CD8-positive, alpha-beta memory T cell (primary cell): Measurements from ENCODE around the gene KCNJ8. TPM values are rescaled to one million over a fixed set of nuclear protein-coding genes. Genes with fewer than 3 reads are reported as not detected.

Source experiments
- CTCF ChIA-PET: fragments of 350-600 bp; sonication (Branson Sonifier 250); formaldehyde crosslinking; loops from one replicate; lab custom pipeline; 2021; ENCODE audit warnings: antibody characterized with exemption; lab: Charles Lee
- POLR2A ChIA-PET: fragments of 350-600 bp; sonication (Branson Sonifier 250); formaldehyde crosslinking; loops from one replicate; lab custom pipeline; 2021; ENCODE audit warnings: antibody characterized with exemption; lab: Charles Lee
- DNase-seq, 5 donors: peaks; one replicate each; pipeline versions ENCODE4 v3.0.0 to v3.0.0-alpha.2; 2020 to 2022; ENCODE audit warnings: mixed read lengths in 1 of 5
- H3K27ac ChIP-seq: one replicate; pipeline ENCODE4 v1.7.0; 2013; ENCODE audit warnings: low read depth, mild to moderate bottlenecking, low read length, moderate library complexity
- H3K27me3 ChIP-seq: 2 replicates; pipeline ENCODE4 v1.7.0; 2013; ENCODE audit warnings: low read length, mild to moderate bottlenecking; ENCODE audit not compliant: insufficient read depth, poor library complexity, severe bottlenecking
- H3K36me3 ChIP-seq: 2 replicates; pipeline ENCODE4 v1.7.0; 2013; ENCODE audit warnings: mild to moderate bottlenecking, low read length, moderate library complexity; ENCODE audit not compliant: insufficient read depth
- H3K4me1 ChIP-seq: 2 replicates; pipeline ENCODE4 v1.7.0; 2013; ENCODE audit warnings: mild to moderate bottlenecking, low read length, moderate library complexity; ENCODE audit not compliant: insufficient read depth
- H3K4me3 ChIP-seq: 2 replicates; pipeline ENCODE4 v1.7.0; 2013; ENCODE audit warnings: mild to moderate bottlenecking, low read length
- H3K9me3 ChIP-seq: 2 replicates; pipeline ENCODE4 v1.7.0; 2013; ENCODE audit warnings: mild to moderate bottlenecking, low read length
- H3K27ac Mint-ChIP-seq, 8 donors: one replicate each; pipeline ENCODE4 v1.8.0; 2020 to 2021; ENCODE audit warnings: mixed read lengths in 8 of 8, mild to moderate bottlenecking in 6 of 8, inconsistent platforms in 3 of 8, moderate library complexity in 3 of 8
- H3K27me3 Mint-ChIP-seq, 2 donors: one replicate each; pipeline ENCODE4 v1.8.0; 2020 to 2021; ENCODE audit warnings: mixed read lengths in 2 of 2, mild to moderate bottlenecking in 1 of 2, moderate library complexity in 1 of 2
- H3K36me3 Mint-ChIP-seq, 3 donors: one replicate each; pipeline ENCODE4 v1.8.0; 2020 to 2021; ENCODE audit warnings: mixed read lengths in 3 of 3, inconsistent platforms in 1 of 3, mild to moderate bottlenecking in 1 of 3
- H3K4me1 Mint-ChIP-seq, 3 donors: one replicate each; pipeline ENCODE4 v1.8.0; 2020 to 2021; ENCODE audit warnings: mixed read lengths in 3 of 3, inconsistent platforms in 1 of 3, mild to moderate bottlenecking in 1 of 3
- H3K4me3 Mint-ChIP-seq, 7 donors: one replicate each; pipeline ENCODE4 v1.8.0; 2020 to 2021; ENCODE audit warnings: mixed read lengths in 7 of 7, mild to moderate bottlenecking in 6 of 7, moderate library complexity in 4 of 7, inconsistent platforms in 2 of 7
- H3K9me3 Mint-ChIP-seq, 5 donors: one replicate each; pipeline ENCODE4 v1.8.0; 2020 to 2022; ENCODE audit warnings: mixed read lengths in 5 of 5, mild to moderate bottlenecking in 3 of 5, moderate library complexity in 2 of 5, inconsistent platforms in 1 of 5
- polyA plus RNA-seq: library from polyadenylated mRNA; unstranded; fragments of 300-500 nt; fragmentation: Illumina TruSeq; gene quantifications from one replicate; pipeline ENCODE4 v1.2.3, GENCODE V29; 2021
- total RNA-seq, 2 experiments: library from RNA; stranded (reverse); gene quantifications; one replicate each; pipeline ENCODE4 v1.2.3, GENCODE V29; 2021

KCNJ8 gene
- total and polyA plus RNA-seq, 3 experiments from 2014 or later: not detected

DNA sequence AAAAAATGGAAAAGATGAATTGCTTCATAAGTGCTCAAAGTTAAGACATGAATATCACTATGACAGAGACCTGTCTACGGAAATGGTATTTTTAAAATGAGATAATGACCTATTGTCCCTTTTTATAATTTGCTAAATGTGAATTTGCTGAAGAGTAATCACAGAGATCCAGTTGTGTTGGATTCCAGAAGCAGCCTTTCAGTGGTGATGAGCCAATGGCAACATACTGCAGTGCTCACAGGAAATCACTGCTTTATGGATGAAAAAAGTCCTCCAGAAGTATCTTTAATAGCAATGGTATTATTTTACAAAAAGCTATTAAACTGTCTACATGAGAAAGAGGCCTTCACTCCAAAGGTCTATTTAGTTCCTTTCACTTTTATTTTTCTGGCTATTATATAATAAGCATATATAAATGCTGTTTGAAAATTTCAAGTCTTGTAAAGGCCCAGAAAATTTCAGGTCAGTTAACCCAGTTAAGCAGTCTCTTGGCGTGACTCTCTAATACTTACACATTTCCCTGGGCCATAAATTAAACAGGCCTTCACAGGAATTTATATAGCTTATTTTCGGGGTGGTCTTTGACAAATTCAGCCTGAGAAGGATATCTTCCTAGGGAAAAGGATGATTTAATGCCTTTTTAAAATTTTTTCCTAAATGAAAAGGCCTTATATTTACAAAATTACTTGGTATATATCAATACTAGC, 55.4 kb downstream of the KCNJ8 start:
- H3K4me3 Mint-ChIP-seq: no peak overlapping the region
- no peak overlapping the region for H3K27ac ChIP-seq
- H3K27me3 Mint-ChIP-seq: peaks cover 3 to 5% of the 10 kb centered on the region in 2 donors
- no peaks in the 10 kb centered on the region for H3K4me1 Mint-ChIP-seq
- no peaks in the 10 kb centered on the region for H3K36me3 ChIP-seq
- ChIA-PET POLR2A (no interaction called here), CTCF (no interaction called here)
- H3K36me3 Mint-ChIP-seq: no peaks in the 10 kb centered on the region
- DNase-seq: no peak
- no peaks in the 10 kb centered on the region for H3K27me3 ChIP-seq
- H3K9me3 ChIP-seq: no peaks in the 10 kb centered on the region
- H3K27ac Mint-ChIP-seq: no peak overlapping the region
- no peak overlapping the region for H3K4me3 ChIP-seq
- no peaks in the 10 kb centered on the region for H3K4me1 ChIP-seq
- no peaks in the 10 kb centered on the region for H3K9me3 Mint-ChIP-seq

DNA sequence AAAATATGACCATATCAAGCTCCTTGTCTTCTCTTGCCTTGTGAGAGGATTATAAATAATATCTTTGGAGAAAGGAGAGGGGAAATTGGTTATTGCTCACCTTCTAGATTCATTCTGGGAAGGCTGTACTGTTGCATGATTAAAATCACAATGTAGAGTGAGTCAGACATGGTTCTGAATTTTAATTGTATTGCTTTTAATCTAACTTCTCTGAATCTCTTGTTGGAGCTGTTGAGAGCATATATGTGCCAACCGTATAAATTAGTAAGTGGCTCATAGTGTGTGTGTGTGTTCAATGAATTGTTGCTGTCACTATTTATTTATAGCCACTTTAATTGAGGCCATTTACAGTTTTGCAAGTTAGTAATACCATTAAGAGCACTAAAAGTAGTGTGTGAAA, 56.1 kb downstream of the KCNJ8 start:
- ChIA-PET CTCF (no interaction called here), POLR2A (no interaction called here)
- Mint-ChIP-seq H3K9me3 (no peaks in the 10 kb centered on the region), H3K4me3 (no peak overlapping the region), H3K27ac (no peak overlapping the region), H3K4me1 (no peaks in the 10 kb centered on the region), H3K27me3 (peaks cover 5 to 9% of the 10 kb centered on the region in 2 donors), H3K36me3 (no peaks in the 10 kb centered on the region)
- no peak for DNase-seq
- Histone ChIP-seq H3K27me3 (no peaks in the 10 kb centered on the region), H3K4me3 (no peak overlapping the region), H3K4me1 (no peaks in the 10 kb centered on the region), H3K27ac (no peak overlapping the region), H3K9me3 (no peaks in the 10 kb centered on the region), H3K36me3 (no peaks in the 10 kb centered on the region)

GRCh38 chr12:21717767-21718166, 56.7 kb downstream of the KCNJ8 start:
- H3K27ac ChIP-seq: no peak overlapping the region
- ChIA-PET POLR2A (no interaction called here), CTCF (no interaction called here)
- no peaks in the 10 kb centered on the region for H3K9me3 ChIP-seq
- H3K36me3 ChIP-seq: no peaks in the 10 kb centered on the region
- H3K4me3 ChIP-seq: no peak overlapping the region
- peaks cover 5 to 11% of the 10 kb centered on the region in 2 donors for H3K27me3 Mint-ChIP-seq
- no peaks in the 10 kb centered on the region for H3K36me3 Mint-ChIP-seq
- no peak overlapping the region for H3K27ac Mint-ChIP-seq
- H3K4me3 Mint-ChIP-seq: no peak overlapping the region
- no peaks in the 10 kb centered on the region for H3K27me3 ChIP-seq
- no peaks in the 10 kb centered on the region for H3K4me1 ChIP-seq
- H3K9me3 Mint-ChIP-seq: no peaks in the 10 kb centered on the region
- no peaks in the 10 kb centered on the region for H3K4me1 Mint-ChIP-seq
- DNase-seq: no peak

DNA sequence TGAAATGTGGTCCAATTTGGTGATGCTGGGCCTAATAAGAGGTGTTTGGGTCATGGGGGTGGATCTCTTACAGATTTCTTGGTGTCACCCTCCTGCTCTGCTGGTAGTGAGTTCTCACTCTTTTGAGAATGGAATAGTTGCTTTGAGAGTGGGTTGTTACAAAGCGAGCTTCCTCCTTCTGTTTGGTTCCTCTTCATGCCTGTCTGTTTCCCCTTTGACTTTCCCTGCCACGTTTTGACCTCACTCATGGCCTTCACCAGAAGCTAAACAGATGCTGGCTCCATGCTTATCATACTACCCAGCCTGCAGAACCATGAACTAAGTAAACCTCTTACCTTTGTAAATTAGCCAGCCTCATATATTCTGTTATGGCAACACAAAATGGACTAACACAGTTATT, 59.1 kb downstream of the KCNJ8 start:
- Mint-ChIP-seq H3K9me3 (no peaks in the 10 kb centered on the region), H3K27me3 (peaks cover 5 to 24% of the 10 kb centered on the region in 2 donors)
- CTCF ChIA-PET: no interaction called here

More for the DNA sequence above, 59.1 kb downstream of the KCNJ8 start:
- Histone ChIP-seq H3K36me3 (no peaks in the 10 kb centered on the region), H3K9me3 (no peaks in the 10 kb centered on the region), H3K27me3 (no peaks in the 10 kb centered on the region), H3K4me1 (no peaks in the 10 kb centered on the region), H3K27ac (no peak overlapping the region), H3K4me3 (no peak overlapping the region)
- no peak for DNase-seq
- no peak overlapping the region for H3K27ac Mint-ChIP-seq
- H3K4me3 Mint-ChIP-seq: no peak overlapping the region
- POLR2A ChIA-PET: no interaction called here
- no peaks in the 10 kb centered on the region for H3K4me1 Mint-ChIP-seq
- no peaks in the 10 kb centered on the region for H3K36me3 Mint-ChIP-seq

Other genes with a start within 250 kb of the KCNJ8 start
- gene SPX, start 248.4 kb downstream of the KCNJ8 start, total RNA-seq: under 1 TPM; 0.28 to 0.64 TPM
- not detected for gene SPX, start 248.4 kb downstream of the KCNJ8 start, polyA plus RNA-seq
- gene GYS2, start 169.9 kb downstream of the KCNJ8 start, total RNA-seq: not detected
- not detected for gene GYS2, start 169.9 kb downstream of the KCNJ8 start, polyA plus RNA-seq
- 1,000 to 10,000 TPM; 1,700 to 1,721 TPM for gene LDHB, start 116.9 kb downstream of the KCNJ8 start, total RNA-seq
- 1,224 TPM for gene LDHB, start 116.9 kb downstream of the KCNJ8 start, polyA plus RNA-seq
- gene ABCC9, start 166.7 kb upstream of the KCNJ8 start, total RNA-seq: not detected
- gene ABCC9, start 166.7 kb upstream of the KCNJ8 start, polyA plus RNA-seq: not detected